ENCODE data around the gene GULP1.
"Not testable (repeated sequence)": the region's sequence is repeated elsewhere in the genome, so short reads cannot be mapped to it uniquely, and the experiment has no call there.

The GULP1 gene

GRCh38 chr2:188601391-188601790 lies 309.7 kb downstream of the GULP1 start:
- no peak for DNase-seq (ENCODE audit: low read depth in 2 of 2)

GRCh38 chr2:188601927-188602326 lies 310.3 kb downstream of the GULP1 start:
- no peak for DNase-seq (ENCODE audit: low read depth in 2 of 2)

GRCh38 chr2:188604579-188604978 lies 312.9 kb downstream of the GULP1 start:
- DNase-seq (ENCODE audit: low read depth in 2 of 2) = no peak

GRCh38 chr2:188605609-188606584 lies 314.2 kb downstream of the GULP1 start:
- DNase-seq (ENCODE audit: low read depth in 2 of 2) = not testable (repeated sequence)

- DNase-seq (ENCODE audit: low read depth in 2 of 2) = not testable (repeated sequence)
These were observed 314.9 kb downstream of the GULP1 start for GRCh38 chr2:188606596-188606995.

GRCh38 chr2:188607501-188607900 lies 315.8 kb downstream of the GULP1 start:
- DNase-seq (ENCODE audit: low read depth in 2 of 2) = no peak

- DNase-seq (ENCODE audit: low read depth in 2 of 2) = no peak
These were observed 317.8 kb downstream of the GULP1 start for GRCh38 chr2:188609321-188610049.

- no peak for DNase-seq (ENCODE audit: low read depth in 2 of 2)
These were observed 318.4 kb downstream of the GULP1 start for GRCh38 chr2:188610050-188610444.

- no peak for DNase-seq (ENCODE audit: low read depth in 2 of 2)
These were observed 319.2 kb downstream of the GULP1 start for GRCh38 chr2:188610827-188611226.

- no peak for DNase-seq (ENCODE audit: low read depth in 2 of 2)
These were observed 327.5 kb downstream of the GULP1 start for GRCh38 chr2:188619146-188619545.

GRCh38 chr2:188620916-188621315 lies 329.2 kb downstream of the GULP1 start:
- no peak for DNase-seq (ENCODE audit: low read depth in 2 of 2)

GRCh38 chr2:188622601-188623260 lies 331.1 kb downstream of the GULP1 start:
- no peak for DNase-seq (ENCODE audit: low read depth in 2 of 2)

GRCh38 chr2:188623995-188624643 lies 332.4 kb downstream of the GULP1 start:
- no peak for DNase-seq (ENCODE audit: low read depth in 2 of 2)

- DNase-seq (ENCODE audit: low read depth in 2 of 2) = no peak
These were observed 335.8 kb downstream of the GULP1 start for GRCh38 chr2:188627471-188627870.

GRCh38 chr2:188628989-188629752 lies 337.5 kb downstream of the GULP1 start:
- no peak for DNase-seq (ENCODE audit: low read depth in 2 of 2)

- no peak for DNase-seq (ENCODE audit: low read depth in 2 of 2)
These were observed 338.3 kb downstream of the GULP1 start for GRCh38 chr2:188629753-188630527.

- no peak for DNase-seq (ENCODE audit: low read depth in 2 of 2)
These were observed 339.5 kb downstream of the GULP1 start for GRCh38 chr2:188631037-188631809.

GRCh38 chr2:188634656-188635055 lies 343.0 kb downstream of the GULP1 start:
- no peak for DNase-seq (ENCODE audit: low read depth in 2 of 2)
